Measurements from ENCODE around the gene CNR2.
A peak's percentile ranks its signal among the peaks of the same experiment; 100 is the strongest.
"Not testable (repeated sequence)": the region's sequence is repeated elsewhere in the genome, so short reads cannot be mapped to it uniquely, and the experiment has no call there.

Gene CNR2

DNA sequence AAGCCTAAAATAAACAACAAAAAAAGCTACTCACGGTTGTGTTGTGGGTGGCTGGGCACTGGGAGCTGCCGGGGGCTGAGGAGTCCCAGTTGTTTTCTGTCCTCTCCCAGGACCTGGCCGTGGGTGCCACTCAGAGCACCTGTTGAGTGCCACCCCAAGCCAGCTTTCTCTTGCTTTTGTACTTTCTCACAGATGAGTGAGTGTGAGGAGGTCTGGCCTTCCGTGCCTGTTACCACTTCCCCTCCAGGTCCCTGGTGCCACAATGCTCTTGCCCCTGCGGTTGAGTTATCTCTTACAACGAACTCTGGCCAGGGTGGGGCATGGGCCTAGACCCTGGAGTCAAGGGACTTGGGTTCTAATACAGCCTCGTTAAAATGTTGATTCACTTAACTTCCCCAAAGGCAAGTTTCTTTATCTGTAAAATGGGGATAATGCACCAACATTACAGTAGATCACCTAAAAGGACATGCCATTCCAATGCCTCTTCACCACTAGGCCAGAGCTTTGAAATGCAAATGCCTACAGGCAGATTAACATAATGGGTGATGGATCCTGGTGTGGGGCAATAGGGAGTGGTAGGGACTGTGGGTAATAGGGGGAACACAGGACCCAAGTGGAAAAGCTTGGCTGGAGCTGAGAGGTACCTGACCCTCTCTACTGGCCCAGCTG is at the start of gene CNR2:
Gene CNR2 (minus strand): TSS at position 151 of the 669 bp plus-strand sequence. CDS start 37,745 bp downstream, outside the sequence.
- no peak for DNase-seq (ENCODE audit: low read depth)

DNA sequence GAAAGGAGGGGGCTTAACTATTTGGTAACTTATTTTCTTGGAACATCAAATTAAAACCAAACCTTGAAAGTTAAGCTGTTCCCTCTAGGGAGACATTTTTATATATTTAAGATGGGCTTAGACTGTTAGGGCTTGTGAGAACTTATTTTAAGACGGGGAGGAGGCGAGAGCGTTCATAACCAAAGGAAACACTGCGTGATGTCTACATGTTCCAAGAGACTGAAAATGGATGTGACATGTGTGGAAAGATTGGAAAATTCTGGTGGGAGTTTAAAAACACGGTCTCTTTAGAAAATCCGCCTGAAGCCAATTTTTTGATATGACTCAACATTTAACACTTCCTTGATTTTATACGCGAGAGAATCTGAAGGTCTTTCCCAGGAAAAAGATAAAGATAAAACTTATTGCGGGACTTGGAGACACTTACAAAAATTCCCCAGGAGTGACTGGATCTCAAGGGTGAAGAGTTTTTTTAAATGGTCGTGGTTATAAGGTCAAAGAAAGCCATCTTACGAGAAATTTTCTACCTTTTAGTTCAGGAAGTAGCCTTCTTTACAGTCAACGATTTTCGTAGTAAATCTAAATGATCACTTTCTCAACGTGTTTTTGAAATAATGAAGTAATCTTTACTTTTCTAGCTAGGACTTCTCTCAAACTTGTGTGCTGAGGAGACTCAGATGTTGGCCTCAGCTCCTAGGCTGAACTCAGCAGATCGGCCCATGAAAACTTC is 47.3 kb upstream of the CNR2 start:
- DNase-seq (ENCODE audit: low read depth): peak; percentile 33

GRCh38 chr1:23959461-23960290 is 46.5 kb upstream of the CNR2 start, which contains the start of gene PNRC2:
PNRC2 (plus strand) TSS chr1:23959828; CDS start chr1:23961458, 1,630 bp downstream.
- peak; percentile 85 for DNase-seq (ENCODE audit: low read depth)

DNA sequence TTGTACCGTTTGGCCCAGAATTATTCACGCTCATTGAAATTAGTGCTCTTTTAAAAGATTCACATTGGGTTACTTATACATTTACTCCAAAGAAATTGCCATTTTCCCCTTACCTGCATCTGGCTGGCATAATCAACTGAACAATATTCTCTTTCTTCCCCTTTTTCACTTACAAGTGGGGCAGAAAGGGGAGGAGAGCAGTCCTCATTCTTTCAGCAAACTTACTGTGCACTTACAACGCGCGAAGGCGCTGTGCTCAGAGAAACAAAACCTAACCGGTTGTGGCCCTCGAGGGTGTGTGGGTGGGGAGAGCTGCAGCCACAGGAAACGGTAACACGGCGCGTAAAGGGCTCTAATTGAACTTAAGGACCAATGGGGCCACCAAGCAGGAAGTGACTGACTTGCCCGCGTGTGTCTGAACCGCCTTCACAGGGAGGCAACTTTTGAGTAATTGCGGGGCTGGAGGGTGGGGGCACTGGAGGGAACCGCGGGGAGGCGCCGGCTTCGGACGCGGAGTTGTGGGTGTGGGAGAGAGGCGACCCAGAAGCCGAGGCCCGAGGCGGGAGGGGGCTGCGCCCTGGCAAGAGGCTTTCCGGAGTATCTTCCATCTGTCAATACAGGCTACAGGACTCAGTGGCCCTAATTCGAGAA is 45.8 kb upstream of the CNR2 start:
- DNase-seq (ENCODE audit: low read depth): peak; percentile 82

- DNase-seq (ENCODE audit: low read depth): not testable (repeated sequence)
Observed at GRCh38 chr1:23958040-23958809, 45.1 kb upstream of the CNR2 start.

- no peak for DNase-seq (ENCODE audit: low read depth)
Observed at GRCh38 chr1:23957096-23957495, 43.9 kb upstream of the CNR2 start.

DNA sequence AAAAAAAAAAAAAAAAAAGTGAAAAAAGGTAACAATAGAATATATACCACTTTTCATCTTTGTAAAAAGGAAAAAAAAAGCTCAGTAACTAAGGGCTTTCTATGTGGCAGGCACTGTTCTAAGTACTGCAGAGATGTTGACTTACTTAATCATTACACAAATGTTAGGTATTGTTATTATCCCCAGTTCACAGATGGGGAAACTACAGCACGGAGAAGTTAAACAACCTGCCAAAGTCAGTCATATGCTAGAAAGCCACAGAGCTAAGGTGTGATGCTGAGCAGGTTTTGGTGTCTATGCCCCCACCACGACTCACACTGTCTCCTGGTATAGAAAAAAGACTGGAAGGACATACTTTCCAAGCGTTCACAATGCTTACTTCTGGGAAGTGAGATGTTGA is 39.9 kb upstream of the CNR2 start:
- DNase-seq (ENCODE audit: low read depth): no peak

- DNase-seq (ENCODE audit: low read depth): no peak
Observed at GRCh38 chr1:23947366-23947765, 34.2 kb upstream of the CNR2 start.

- no peak for DNase-seq (ENCODE audit: low read depth)
Observed at GRCh38 chr1:23936481-23937176, 23.5 kb upstream of the CNR2 start.

GRCh38 chr1:23931491-23931880 is 18.3 kb upstream of the CNR2 start:
- no peak for DNase-seq (ENCODE audit: low read depth)

GRCh38 chr1:23930861-23931490 is 17.8 kb upstream of the CNR2 start:
- DNase-seq (ENCODE audit: low read depth): no peak

DNA sequence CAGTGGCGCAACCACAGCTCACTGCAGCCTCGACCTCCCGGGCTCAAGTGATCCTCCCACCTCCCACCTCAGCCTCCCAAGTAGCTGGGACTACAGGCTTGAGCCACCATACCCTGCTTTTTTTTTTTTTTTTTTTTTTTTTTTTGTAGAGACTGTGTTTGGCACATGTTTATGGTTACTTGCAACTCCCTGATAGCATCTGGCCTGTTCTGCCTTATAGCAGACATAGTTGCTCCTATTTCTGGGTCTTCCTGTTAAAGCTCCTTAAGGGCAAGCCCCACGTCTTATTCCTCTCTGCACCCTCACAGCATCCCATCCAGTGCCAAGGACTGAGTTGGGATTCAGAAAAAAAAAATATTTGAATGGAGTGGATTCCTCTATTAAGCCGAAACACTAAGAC is 17.1 kb upstream of the CNR2 start:
- DNase-seq (ENCODE audit: low read depth): no peak

DNA sequence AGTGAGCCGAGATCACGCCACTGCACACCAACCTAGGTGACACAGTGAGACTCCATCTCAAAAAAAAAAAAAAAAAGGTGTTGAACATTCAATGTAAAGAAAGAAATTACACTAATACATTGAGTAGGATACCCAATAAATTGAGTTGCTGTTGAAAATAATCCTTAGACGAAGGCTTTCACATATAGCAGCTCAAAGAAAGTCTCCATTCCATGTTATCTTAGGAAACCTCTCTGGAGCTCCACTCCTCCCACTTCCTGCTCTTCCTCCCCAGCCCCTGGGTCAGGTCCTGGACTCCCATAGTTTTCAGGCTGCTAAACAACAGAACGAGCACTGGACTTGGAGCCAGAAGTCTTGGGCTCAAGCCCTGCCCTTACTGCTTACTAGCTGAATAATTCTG is 15.6 kb upstream of the CNR2 start:
- no peak for DNase-seq (ENCODE audit: low read depth)

- no peak for DNase-seq (ENCODE audit: low read depth)
Observed at GRCh38 chr1:23927097-23927496, 13.9 kb upstream of the CNR2 start.

DNA sequence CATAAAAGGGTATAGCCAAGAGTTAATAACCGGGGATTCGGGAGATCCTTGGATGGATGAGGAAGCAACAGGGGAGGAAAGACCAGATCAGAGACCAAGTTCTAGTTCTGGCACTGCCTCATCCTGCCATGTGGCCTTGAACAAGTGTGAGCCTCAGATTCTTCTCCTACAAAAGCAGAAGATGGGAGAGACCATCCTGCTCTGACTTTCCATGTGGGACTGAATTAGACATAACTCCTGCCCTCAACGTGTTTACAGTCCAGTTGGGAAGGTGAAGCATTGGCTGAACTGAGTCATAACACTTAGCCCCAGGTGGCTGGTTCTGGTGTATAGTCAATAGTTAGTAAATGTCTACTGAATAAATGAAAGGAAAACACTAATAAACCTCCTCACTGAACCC is 12.1 kb upstream of the CNR2 start:
- DNase-seq (ENCODE audit: low read depth): no peak

DNA sequence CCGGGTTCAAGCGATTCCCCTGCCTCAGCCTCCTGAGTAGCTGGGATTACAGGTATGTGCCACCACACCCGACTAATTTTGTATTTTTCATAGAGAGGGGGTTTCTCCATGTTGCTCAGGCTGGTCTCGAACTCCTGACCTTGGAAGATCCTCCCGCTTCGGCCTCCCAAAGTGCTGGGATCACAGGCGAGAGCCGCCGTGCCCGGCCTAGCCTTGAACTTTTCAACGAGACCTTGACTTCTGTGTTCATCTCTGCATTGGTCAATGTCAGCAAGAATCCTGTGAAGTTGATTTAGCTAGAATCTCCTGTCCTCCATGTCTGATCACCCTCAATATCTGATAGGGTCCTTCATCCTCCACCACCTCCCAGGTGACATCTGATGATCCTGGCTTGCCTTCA is 11.4 kb upstream of the CNR2 start:
- no peak for DNase-seq (ENCODE audit: low read depth)

DNA sequence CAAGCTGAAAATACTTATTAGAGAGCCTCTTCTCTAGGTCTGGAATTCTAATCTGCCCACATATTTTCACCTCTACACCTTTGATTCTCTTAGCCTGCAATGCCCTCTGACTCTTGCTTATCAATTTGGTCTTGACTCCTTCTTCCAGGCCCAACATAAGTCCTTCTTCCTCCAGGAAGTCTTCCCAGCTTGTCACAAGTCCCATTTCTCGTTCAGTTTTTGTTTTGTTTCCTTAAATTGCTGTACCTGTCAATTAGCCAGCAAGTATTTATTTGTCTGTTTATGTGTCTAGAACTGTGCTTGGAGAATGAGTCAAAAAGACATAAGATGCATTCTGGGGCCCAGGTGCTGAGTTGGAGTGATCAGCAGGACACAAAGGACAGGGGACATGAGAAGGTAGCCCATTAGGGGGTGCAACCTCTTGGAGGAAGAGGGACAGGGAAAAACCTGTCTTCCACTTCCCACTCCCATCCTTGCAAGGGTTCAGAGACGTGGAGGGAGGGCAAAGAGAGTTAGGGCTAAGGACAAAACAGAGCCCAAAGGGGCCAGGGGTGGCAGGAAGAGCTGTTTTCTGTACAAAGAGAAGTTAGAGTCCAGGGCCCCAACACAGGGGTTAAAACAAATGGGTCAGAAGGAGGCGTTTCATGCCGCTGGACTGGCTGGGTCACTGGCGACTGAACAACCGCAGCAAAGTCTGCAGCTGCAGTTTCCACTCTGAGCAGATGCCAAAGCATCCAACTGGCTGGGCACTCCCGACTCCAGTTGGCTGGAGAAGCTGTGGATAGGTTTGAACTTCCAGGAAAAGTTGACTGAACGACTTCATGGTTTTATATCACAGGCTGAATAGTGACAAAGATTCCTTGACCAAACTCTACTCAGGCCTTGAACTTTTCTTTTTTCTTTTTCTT is 10.7 kb upstream of the CNR2 start:
- DNase-seq (ENCODE audit: low read depth): no peak

DNA sequence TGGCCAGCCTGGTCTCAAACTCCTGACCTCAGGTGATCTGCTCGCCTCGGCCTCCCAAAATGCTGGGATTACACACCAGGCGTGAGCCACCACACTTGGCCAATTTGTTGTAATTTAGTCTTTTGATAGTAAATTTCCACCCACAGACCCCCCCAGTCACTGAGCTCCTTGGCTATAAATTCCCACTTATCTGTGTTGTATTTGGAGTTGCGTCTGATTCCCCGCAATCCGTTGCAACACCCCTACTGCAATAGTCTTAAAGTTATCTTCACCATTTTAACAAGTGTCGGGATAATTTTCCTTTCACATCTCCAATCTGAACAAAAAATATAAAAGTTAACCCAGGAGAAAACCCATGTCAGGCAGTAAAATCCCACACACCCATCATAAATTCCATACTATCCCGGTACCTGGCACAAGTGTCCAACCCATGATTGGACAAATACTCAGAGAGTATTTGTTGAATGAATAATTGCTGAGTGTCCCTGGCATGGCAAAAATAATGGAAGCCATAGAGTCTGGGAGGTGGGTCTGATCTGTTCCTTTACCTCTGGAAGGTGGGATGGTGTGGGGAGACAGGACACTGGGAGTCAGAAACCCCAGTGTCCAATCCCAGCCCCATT is 9.3 kb upstream of the CNR2 start:
- no peak for DNase-seq (ENCODE audit: low read depth)
